Fibroblast of upper back skin (primary cell): ENCODE data around the gene ADGRF3.
"Not testable (repeated sequence)": the region's sequence is repeated elsewhere in the genome, so short reads cannot be mapped to it uniquely, and the experiment has no call there.

Source experiments
- DNase-seq: peaks from one replicate; pipeline ENCODE4 v3.0.0-alpha.2; 2013

The ADGRF3 gene

DNA sequence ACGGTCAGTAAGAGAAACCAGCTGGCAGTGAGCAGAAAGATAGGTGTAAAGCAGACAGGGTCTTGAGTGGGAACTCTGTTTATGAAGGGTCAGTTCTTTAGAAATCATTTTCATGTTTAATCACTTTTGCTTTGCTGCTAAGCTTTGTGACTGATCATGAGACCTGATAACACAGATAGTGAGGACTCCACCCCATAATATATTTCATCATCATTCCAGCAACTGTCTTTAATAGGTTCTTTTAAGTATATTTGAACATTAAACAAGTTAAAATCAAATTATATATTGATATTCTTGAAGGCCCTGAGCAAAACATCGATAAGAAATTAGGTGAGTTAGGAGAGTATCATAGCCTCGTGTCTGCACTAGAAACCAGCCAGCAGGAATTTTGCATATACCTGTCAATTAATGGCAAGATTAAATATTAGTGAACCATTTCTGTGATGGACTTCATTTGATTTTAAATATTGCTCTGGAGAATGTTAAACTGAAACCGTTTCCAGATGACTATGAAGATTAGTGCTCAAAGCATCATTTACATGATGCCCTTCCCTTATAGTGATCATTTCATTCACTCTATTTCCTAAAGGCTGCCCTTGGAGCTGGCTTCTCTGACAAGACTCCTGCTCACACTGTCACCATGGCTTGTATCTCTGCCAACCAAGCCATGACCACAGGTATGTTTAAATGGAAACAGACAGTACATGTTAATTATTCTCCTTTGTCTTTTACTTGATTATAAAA lies 69.9 kb downstream of the ADGRF3 start:
- no peak for DNase-seq

DNA sequence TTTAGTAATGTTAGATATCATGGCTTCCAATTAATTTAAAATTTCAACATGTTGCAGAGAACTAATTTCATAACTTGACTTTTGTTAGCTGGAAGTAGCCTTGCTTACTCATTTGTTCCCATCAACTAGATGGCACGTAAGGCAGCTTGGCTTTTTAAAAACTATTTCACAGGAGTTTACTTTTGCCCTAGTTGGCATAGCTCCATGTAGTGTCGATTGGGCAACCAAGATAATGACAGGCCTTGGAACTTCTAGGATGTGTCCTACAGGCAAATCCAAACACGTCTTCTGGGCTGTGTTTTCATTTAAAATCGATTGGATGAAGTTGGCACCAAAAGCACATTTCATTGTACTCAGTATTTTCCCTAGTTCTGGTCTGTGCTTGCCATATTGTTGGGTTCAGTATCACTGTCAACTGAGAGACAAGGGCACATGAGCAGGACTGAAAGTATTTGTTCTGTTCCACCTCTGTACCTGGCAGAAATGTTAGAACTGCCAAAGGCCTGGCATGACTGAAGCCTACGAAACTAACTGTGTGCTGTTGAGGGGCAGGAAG lies 72.5 kb downstream of the ADGRF3 start:
- peak; percentile 56 for DNase-seq

DNA sequence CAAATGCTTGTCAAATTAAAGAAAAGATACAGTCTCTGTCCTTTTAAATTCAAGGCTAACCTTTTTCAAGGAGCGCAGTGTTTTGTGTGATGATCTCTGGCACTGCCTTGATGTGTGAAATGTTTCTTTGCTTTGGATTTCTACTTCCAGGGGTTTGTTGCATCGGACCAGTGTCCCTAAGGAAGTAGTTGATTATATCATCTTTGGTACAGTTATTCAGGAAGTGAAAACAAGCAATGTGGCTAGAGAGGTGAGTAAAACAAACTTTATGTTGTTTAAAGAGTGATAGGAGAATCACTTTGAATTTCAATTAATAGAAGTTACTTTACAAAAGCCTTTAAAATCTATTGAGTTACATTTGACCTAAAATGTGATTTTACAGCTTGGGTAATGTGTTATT lies 73.1 kb downstream of the ADGRF3 start:
- peak; percentile 62 for DNase-seq

DNA sequence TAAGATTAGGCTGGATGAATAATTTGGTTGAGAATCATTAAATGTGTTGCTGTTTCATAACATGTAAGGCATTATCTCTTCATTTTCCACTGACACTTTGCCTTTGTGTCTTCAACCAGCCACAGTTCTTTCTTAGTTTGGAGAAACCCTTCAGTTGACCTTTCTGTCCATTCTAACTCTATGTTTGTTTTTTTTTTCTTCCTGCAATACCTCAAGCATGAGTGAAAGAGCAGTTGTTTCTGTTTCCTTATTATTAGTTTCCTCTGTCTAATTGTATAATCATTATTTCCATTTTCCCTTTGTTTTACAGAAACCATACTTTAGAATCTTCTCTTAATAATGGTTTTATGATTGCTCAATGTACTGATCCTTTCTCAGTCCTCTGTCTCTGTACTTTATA lies 76.2 kb downstream of the ADGRF3 start:
- DNase-seq: no peak

DNA sequence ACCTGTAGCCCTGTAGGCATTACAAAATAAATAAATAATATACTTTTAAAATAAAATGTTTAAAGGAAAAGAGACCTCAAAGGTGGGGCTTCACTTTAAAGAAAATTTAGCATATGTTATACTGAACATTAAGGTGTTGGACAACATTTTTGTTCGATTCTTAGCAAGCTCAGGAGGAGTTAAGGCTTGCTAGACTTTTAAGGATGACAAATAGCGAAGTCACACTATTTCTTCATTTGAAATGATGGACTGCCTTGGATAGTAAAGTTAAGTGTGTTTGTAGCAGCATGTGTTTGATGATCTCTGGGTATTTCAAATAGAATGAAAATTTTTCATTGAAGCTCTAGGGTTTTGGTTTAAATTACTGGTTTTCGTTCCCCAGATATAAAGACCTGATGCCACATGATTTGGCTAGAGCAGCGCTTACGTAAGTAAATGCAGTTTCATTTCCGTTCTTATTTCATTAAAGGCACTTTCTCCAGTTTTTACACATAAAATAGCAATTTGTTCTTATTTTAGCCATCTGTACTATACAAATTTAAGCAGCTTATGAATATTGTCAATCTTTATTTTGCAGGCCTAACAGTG lies 76.9 kb downstream of the ADGRF3 start:
- no peak for DNase-seq

DNA sequence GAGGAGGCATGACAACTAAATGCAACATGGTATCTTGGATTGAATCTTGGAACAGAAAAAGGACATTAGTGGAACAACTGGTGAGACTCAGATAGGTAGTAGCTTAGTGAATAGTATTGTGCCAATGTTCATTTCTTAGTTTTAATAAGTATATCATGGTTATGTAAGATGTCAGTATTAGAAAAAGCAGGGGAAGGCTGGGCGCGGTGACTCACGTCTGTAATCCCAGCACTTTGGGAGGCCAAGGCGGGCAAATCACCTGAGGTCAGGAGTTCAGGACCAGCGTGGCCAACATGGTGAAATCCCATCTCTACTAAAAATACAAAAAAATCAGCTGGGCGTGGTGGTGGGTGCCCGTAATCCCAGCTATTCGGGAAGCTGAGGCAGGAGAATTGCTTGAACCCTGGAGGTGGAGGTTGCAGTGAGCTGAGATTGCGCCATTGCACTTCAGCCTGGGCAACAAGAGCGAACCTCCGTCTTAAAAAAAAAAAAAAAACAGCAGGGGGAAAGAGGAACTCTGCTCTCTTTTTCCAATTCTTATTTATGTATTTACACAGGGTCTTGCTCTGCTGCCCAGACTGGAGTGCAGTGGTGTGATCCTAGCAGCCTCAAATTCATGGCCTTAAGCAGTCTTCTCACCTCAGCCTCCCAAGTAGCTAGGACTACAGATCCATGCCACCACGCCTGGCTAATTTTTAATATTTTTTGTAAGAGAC lies 77.8 kb downstream of the ADGRF3 start:
- DNase-seq: not testable (repeated sequence)

DNA sequence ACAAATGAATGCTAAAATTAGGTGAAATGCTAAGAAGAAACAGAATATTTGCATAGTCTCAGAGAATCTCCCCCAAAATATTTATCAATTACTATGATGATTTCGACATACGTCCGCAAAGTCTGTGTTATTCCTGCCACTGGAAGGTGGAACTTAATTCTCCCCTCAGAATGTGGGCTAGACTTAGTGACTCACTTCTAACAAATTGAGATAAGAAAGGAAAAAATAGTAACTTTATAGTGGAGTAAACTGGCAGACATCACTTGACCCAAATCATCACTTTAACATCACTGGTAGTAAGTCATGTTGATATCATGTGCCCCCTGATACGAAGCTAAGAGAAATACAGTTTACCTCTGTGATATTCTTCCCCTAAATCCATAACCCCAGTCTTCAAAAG lies 78.4 kb downstream of the ADGRF3 start:
- DNase-seq: peak; percentile 29

DNA sequence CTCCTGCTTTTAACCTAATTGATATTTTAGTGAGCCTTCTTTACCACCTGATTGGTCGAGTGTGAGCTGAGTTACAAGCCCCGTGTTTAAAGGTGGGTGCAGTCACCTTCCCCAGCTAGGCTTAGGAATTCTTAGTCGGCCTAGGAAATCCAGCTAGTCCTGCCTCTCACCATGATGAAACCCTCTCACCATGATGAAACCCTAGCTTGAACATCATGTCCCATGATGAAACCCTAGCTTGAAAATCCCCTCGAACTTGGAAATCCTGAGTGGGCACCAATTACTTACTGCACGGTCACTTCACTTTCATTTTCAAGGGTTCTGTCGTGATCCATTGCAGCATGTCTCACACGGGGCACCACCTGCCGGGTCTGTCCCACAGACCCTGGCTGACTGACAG lies 87.8 kb downstream of the ADGRF3 start:
- DNase-seq: not testable (repeated sequence)
